Measurements from ENCODE around the gene HHIPL1.

HHIPL1 gene

GRCh38 chr14:99643343-99643742, 1.6 kb upstream of the HHIPL1 start:
- Histone ChIP-seq H3K27ac (ENCODE audit: low read length) (no peak overlapping the region), H3K4me3 (ENCODE audit: low read length) (no peak overlapping the region), H3K27me3 (ENCODE audit: insufficient read depth, low read length) (peaks cover 35% of the 10 kb centered on the region), H3K4me1 (ENCODE audit: insufficient read depth, low read length) (peaks cover 4% of the 10 kb centered on the region), H3K9me3 (ENCODE audit: insufficient read depth, low read depth, low read length) (no peaks in the 10 kb centered on the region), H3K36me3 (ENCODE audit: insufficient read depth, low read depth, low read length) (no peaks in the 10 kb centered on the region), H3K9ac (ENCODE audit: low read depth, low read length) (no peak overlapping the region)

- Histone ChIP-seq H3K27me3 (ENCODE audit: insufficient read depth, low read length) (peaks cover 35% of the 10 kb centered on the region), H3K9me3 (ENCODE audit: insufficient read depth, low read depth, low read length) (no peaks in the 10 kb centered on the region), H3K4me1 (ENCODE audit: insufficient read depth, low read length) (peaks cover 4% of the 10 kb centered on the region), H3K4me3 (ENCODE audit: low read length) (peak overlapping the region; percentile 74), H3K27ac (ENCODE audit: low read length) (no peak overlapping the region), H3K36me3 (ENCODE audit: insufficient read depth, low read depth, low read length) (no peaks in the 10 kb centered on the region), H3K9ac (ENCODE audit: low read depth, low read length) (no peak overlapping the region; the same call in 1 of the 2 replicates)
Measured at GRCh38 chr14:99644035-99644587, 818 bp upstream of the HHIPL1 start.

GRCh38 chr14:99645545-99646505, 896 bp downstream of the HHIPL1 start:
- Histone ChIP-seq H3K9ac (ENCODE audit: low read depth, low read length) (no peak overlapping the region), H3K4me1 (ENCODE audit: insufficient read depth, low read length) (peaks cover 4% of the 10 kb centered on the region), H3K27ac (ENCODE audit: low read length) (no peak overlapping the region), H3K36me3 (ENCODE audit: insufficient read depth, low read depth, low read length) (no peaks in the 10 kb centered on the region), H3K27me3 (ENCODE audit: insufficient read depth, low read length) (peaks cover 35% of the 10 kb centered on the region), H3K4me3 (ENCODE audit: low read length) (peak overlapping the region; percentile 74; the same call in 1 of the 2 replicates), H3K9me3 (ENCODE audit: insufficient read depth, low read depth, low read length) (no peaks in the 10 kb centered on the region)

GRCh38 chr14:99647411-99647810, 2.5 kb downstream of the HHIPL1 start:
- Histone ChIP-seq H3K4me3 (ENCODE audit: low read length) (no peak overlapping the region), H3K9ac (ENCODE audit: low read depth, low read length) (no peak overlapping the region), H3K9me3 (ENCODE audit: insufficient read depth, low read depth, low read length) (no peaks in the 10 kb centered on the region), H3K27me3 (ENCODE audit: insufficient read depth, low read length) (peaks cover 35% of the 10 kb centered on the region), H3K27ac (ENCODE audit: low read length) (no peak overlapping the region), H3K36me3 (ENCODE audit: insufficient read depth, low read depth, low read length) (no peaks in the 10 kb centered on the region), H3K4me1 (ENCODE audit: insufficient read depth, low read length) (peaks cover 4% of the 10 kb centered on the region)

GRCh38 chr14:99648027-99648784, 3.3 kb downstream of the HHIPL1 start:
- H3K36me3 ChIP-seq (ENCODE audit: insufficient read depth, low read depth, low read length) = no peaks in the 10 kb centered on the region
- H3K9ac ChIP-seq (ENCODE audit: low read depth, low read length) = no peak overlapping the region

GRCh38 chr14:99649219-99649618, 4.3 kb downstream of the HHIPL1 start:
- no peaks in the 10 kb centered on the region for H3K9me3 ChIP-seq (ENCODE audit: insufficient read depth, low read depth, low read length)
- no peak overlapping the region for H3K27ac ChIP-seq (ENCODE audit: low read length)
- H3K27me3 ChIP-seq (ENCODE audit: insufficient read depth, low read length) = peaks cover 24% of the 10 kb centered on the region
- H3K9ac ChIP-seq (ENCODE audit: low read depth, low read length) = no peak overlapping the region
- H3K36me3 ChIP-seq (ENCODE audit: insufficient read depth, low read depth, low read length) = no peaks in the 10 kb centered on the region
- H3K4me1 ChIP-seq (ENCODE audit: insufficient read depth, low read length) = peaks cover under 1% of the 10 kb centered on the region
- H3K4me3 ChIP-seq (ENCODE audit: low read length) = no peak overlapping the region

More at GRCh38 chr14:99648027-99648784, 3.3 kb downstream of the HHIPL1 start:
- H3K27ac ChIP-seq (ENCODE audit: low read length) = no peak overlapping the region
- H3K4me3 ChIP-seq (ENCODE audit: low read length) = no peak overlapping the region
- peaks cover 34% of the 10 kb centered on the region for H3K27me3 ChIP-seq (ENCODE audit: insufficient read depth, low read length)
- peaks cover 4% of the 10 kb centered on the region for H3K4me1 ChIP-seq (ENCODE audit: insufficient read depth, low read length)
- H3K9me3 ChIP-seq (ENCODE audit: insufficient read depth, low read depth, low read length) = no peaks in the 10 kb centered on the region

- Histone ChIP-seq H3K9me3 (ENCODE audit: insufficient read depth, low read depth, low read length) (no peaks in the 10 kb centered on the region), H3K27me3 (ENCODE audit: insufficient read depth, low read length) (peaks cover 20% of the 10 kb centered on the region), H3K4me3 (ENCODE audit: low read length) (no peak overlapping the region), H3K36me3 (ENCODE audit: insufficient read depth, low read depth, low read length) (no peaks in the 10 kb centered on the region), H3K27ac (ENCODE audit: low read length) (no peak overlapping the region), H3K9ac (ENCODE audit: low read depth, low read length) (no peak overlapping the region), H3K4me1 (ENCODE audit: insufficient read depth, low read length) (no peaks in the 10 kb centered on the region; the same call in 1 of the 2 replicates)
Measured at GRCh38 chr14:99649643-99650042, 4.7 kb downstream of the HHIPL1 start.

GRCh38 chr14:99650189-99650588, 5.3 kb downstream of the HHIPL1 start:
- Histone ChIP-seq H3K4me1 (ENCODE audit: insufficient read depth, low read length) (no peaks in the 10 kb centered on the region; the same call in 1 of the 2 replicates), H3K9me3 (ENCODE audit: insufficient read depth, low read depth, low read length) (no peaks in the 10 kb centered on the region), H3K36me3 (ENCODE audit: insufficient read depth, low read depth, low read length) (no peaks in the 10 kb centered on the region), H3K27me3 (ENCODE audit: insufficient read depth, low read length) (peaks cover 15% of the 10 kb centered on the region), H3K27ac (ENCODE audit: low read length) (no peak overlapping the region), H3K9ac (ENCODE audit: low read depth, low read length) (no peak overlapping the region), H3K4me3 (ENCODE audit: low read length) (no peak overlapping the region)

- Histone ChIP-seq H3K36me3 (ENCODE audit: insufficient read depth, low read depth, low read length) (no peaks in the 10 kb centered on the region), H3K27ac (ENCODE audit: low read length) (no peak overlapping the region), H3K4me1 (ENCODE audit: insufficient read depth, low read length) (no peaks in the 10 kb centered on the region; the same call in 1 of the 2 replicates), H3K4me3 (ENCODE audit: low read length) (no peak overlapping the region), H3K9ac (ENCODE audit: low read depth, low read length) (no peak overlapping the region), H3K27me3 (ENCODE audit: insufficient read depth, low read length) (0 out of 2 replicates have a peak, but pooled peaks cover 2% of the 10 kb centered on the region), H3K9me3 (ENCODE audit: insufficient read depth, low read depth, low read length) (no peaks in the 10 kb centered on the region)
Measured at GRCh38 chr14:99651953-99652746, 7.2 kb downstream of the HHIPL1 start.

- Histone ChIP-seq H3K4me1 (ENCODE audit: insufficient read depth, low read length) (no peaks in the 10 kb centered on the region), H3K9ac (ENCODE audit: low read depth, low read length) (no peak overlapping the region), H3K27me3 (ENCODE audit: insufficient read depth, low read length) (peaks cover 10% of the 10 kb centered on the region; the same call in 1 of the 2 replicates), H3K36me3 (ENCODE audit: insufficient read depth, low read depth, low read length) (no peaks in the 10 kb centered on the region), H3K27ac (ENCODE audit: low read length) (no peak overlapping the region), H3K4me3 (ENCODE audit: low read length) (no peak overlapping the region), H3K9me3 (ENCODE audit: insufficient read depth, low read depth, low read length) (no peaks in the 10 kb centered on the region)
Measured at GRCh38 chr14:99654235-99654985, 9.5 kb downstream of the HHIPL1 start.

All from iPS-20b (cell line).